Measurements from ENCODE around the gene AP2B1.

Gene AP2B1

GRCh38 chr17:35742496-35742895 lies 155.4 kb downstream of the AP2B1 start:
- POLR2A ChIA-PET, result no interaction called here
- no peak overlapping the region for H3K4me3 ChIP-seq (ENCODE audit: low read depth, low read length)
- H3K4me1 ChIP-seq (ENCODE audit: control insufficient read depth, insufficient read depth, low read length), result no peaks in the 10 kb centered on the region
- peaks cover 0 to 4% of the 10 kb centered on the region in 2 experiments; a peak in 2 of 3 replicates for H3K36me3 ChIP-seq (ENCODE audit: control insufficient read depth in 2 of 2, insufficient read depth in 1 of 2, low read length in 2 of 2)
- CTCF ChIA-PET, result interaction anchor here (2.3 to 11.6 kb wide), 2 partner anchors 22 to 129 kb away, joined by 7 to 321 read pairs; no protein-coding TSS in a partner anchor
- TF ChIP-seq KLF16 (tag by site-specific recombination; IDR thresholded peaks at IDR 0.05) (no peak), ZFP41 (tag by site-specific recombination; IDR thresholded peaks at IDR 0.05; ENCODE audit: borderline replicate concordance) (no peak), EGR2 (tag by site-specific recombination; IDR thresholded peaks at IDR 0.05; ENCODE audit: low read depth) (no peak), ZNF416 (tag by site-specific recombination; IDR thresholded peaks at IDR 0.05) (no peak), ZNF169 (tag by site-specific recombination; IDR thresholded peaks at IDR 0.05) (no peak), ZFP3 (tag by site-specific recombination; IDR thresholded peaks at IDR 0.05; ENCODE audit: low read depth) (no peak), WT1 (tag by site-specific recombination; IDR thresholded peaks at IDR 0.05) (no peak), GLIS2 (tag by site-specific recombination; IDR thresholded peaks at IDR 0.05) (no peak)
- H3K27ac ChIP-seq (ENCODE audit: extremely low read depth, low read depth, low read length), result no peak overlapping the region
- no peaks in the 10 kb centered on the region for H3K9me3 ChIP-seq (ENCODE audit: control insufficient read depth, insufficient read depth, low read depth, low read length)

GRCh38 chr17:35742896-35743477 lies 155.9 kb downstream of the AP2B1 start:
- ChIA-PET CTCF (interaction anchor here (2.3 to 11.6 kb wide), 2 partner anchors 21 to 129 kb away, joined by 7 to 321 read pairs; no protein-coding TSS in a partner anchor), POLR2A (interaction anchor here (0.8 to 1.8 kb wide), 3 partner anchors 8 to 165 kb away, joined by 3 to 5 read pairs (median 3); partner anchors contain the start of genes PEX12 and RASL10B)
- TF ChIP-seq EGR2 (tag by site-specific recombination; IDR thresholded peaks at IDR 0.05; ENCODE audit: low read depth) (no peak), KLF10 (tag by site-specific recombination; IDR thresholded peaks at IDR 0.05) (no peak), ZBTB8A (tag by site-specific recombination; IDR thresholded peaks at IDR 0.05) (no peak), BCL11A (tag by site-specific recombination; IDR thresholded peaks at IDR 0.05; ENCODE audit: low read depth) (no peak), ZBTB17 (tag by site-specific recombination; IDR thresholded peaks at IDR 0.05) (no peak), ZNF521 (tag by site-specific recombination; IDR thresholded peaks at IDR 0.05) (no peak), ZNF341 (tag by site-specific recombination; IDR thresholded peaks at IDR 0.05; ENCODE audit: low read depth) (no peak), ZNF530 (tag by site-specific recombination; IDR thresholded peaks at IDR 0.05; ENCODE audit: low read depth) (no peak), PRDM6 (tag by site-specific recombination; IDR thresholded peaks at IDR 0.05) (no peak), YY1 (tag by site-specific recombination; IDR thresholded peaks at IDR 0.05) (no peak), GLI4 (tag by site-specific recombination; IDR thresholded peaks at IDR 0.05) (no peak), ZNF324 (tag by site-specific recombination; IDR thresholded peaks at IDR 0.05) (no peak), ZNF174 (tag by site-specific recombination; IDR thresholded peaks at IDR 0.05) (no peak), AEBP2 (tag by site-specific recombination; IDR thresholded peaks at IDR 0.05; ENCODE audit: borderline replicate concordance) (no peak), ZBTB11 (tag by site-specific recombination; conservative IDR thresholded peaks at IDR 0.05; ENCODE audit: low read depth) (no peak), ZNF776 (tag by site-specific recombination; IDR thresholded peaks at IDR 0.05; ENCODE audit: borderline replicate concordance) (no peak), ZNF514 (tag by site-specific recombination; IDR thresholded peaks at IDR 0.05) (no peak)
- no peak overlapping the region for H3K27ac ChIP-seq (ENCODE audit: extremely low read depth, low read depth, low read length)
- H3K4me3 ChIP-seq (ENCODE audit: low read depth, low read length), result no peak overlapping the region
- H3K9me3 ChIP-seq (ENCODE audit: control insufficient read depth, insufficient read depth, low read depth, low read length), result no peaks in the 10 kb centered on the region
- peaks cover 0 to 4% of the 10 kb centered on the region in 2 experiments; a peak in 1 of 3 replicates for H3K36me3 ChIP-seq (ENCODE audit: control insufficient read depth in 2 of 2, insufficient read depth in 1 of 2, low read length in 2 of 2)
- no peaks in the 10 kb centered on the region for H3K4me1 ChIP-seq (ENCODE audit: control insufficient read depth, insufficient read depth, low read length)
